ENCODE results near the gene B3GNT7.

DNA sequence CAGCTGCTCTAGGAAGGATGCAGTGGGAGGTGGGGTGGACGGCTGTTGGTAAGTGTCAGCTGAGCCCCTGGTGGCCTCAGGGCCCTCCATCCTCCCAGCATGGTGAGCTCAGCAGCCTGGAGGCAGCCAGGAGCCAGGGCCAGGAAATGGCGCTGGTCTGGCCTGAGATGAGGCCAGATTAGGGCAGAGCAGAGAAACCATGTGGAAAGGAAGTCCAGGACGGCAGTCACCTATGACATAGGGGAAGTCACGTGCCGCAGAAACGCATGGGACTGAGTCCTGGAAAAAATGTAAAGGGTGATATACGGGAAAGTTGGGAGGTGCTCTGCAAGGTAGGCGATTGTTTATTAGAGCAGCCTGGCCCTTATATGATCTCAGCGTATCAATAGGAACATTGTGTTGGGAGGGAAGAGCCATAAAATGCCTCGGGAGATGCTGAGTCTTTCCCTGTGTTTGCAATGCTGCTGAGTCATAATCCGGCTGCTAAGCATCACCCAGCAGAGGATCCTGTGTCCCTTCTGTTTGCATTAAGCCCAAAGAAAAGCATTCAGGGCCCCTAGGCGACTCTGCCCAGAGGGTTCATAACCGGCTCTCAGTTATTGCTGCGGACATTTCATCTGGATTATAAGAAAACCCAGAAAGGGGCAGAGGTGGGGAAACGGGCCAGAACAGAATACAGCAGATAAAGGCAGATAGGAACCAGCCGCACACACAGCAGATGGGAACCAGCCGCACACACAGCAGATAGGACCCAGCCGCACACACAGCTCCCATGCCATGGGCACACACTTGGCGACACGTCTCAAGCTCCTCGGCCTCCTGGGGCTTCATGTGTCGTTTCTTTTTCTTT lies 30.3 kb upstream of the B3GNT7 start:
- TF ChIP-seq, protein P1, sequence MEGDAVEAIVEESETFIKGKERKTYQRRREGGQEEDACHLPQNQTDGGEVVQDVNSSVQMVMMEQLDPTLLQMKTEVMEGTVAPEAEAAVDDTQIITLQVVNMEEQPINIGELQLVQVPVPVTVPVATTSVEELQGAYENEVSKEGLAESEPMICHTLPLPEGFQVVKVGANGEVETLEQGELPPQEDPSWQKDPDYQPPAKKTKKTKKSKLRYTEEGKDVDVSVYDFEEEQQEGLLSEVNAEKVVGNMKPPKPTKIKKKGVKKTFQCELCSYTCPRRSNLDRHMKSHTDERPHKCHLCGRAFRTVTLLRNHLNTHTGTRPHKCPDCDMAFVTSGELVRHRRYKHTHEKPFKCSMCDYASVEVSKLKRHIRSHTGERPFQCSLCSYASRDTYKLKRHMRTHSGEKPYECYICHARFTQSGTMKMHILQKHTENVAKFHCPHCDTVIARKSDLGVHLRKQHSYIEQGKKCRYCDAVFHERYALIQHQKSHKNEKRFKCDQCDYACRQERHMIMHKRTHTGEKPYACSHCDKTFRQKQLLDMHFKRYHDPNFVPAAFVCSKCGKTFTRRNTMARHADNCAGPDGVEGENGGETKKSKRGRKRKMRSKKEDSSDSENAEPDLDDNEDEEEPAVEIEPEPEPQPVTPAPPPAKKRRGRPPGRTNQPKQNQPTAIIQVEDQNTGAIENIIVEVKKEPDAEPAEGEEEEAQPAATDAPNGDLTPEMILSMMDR (IDR thresholded peaks at IDR 0.05; ENCODE audit: low read depth, low read length, poor library complexity, severe bottlenecking): no peak
- no peak for TF ChIP-seq EZH2phosphoT487 (IDR thresholded peaks at IDR 0.05; ENCODE audit: borderline replicate concordance, low read length)
